Keratinocyte (primary cell): ENCODE results near the gene TNFSF11. TPM values are rescaled to one million over a fixed set of nuclear protein-coding genes. Genes with fewer than 3 reads are reported as not detected.
A peak's percentile ranks its signal among the peaks of the same experiment; 100 is the strongest.

Experiments used
- DNase-seq: peaks from one replicate; pipeline ENCODE4 v3.0.0-alpha.2; 2011; ENCODE audit warnings: low read depth, missing footprints, low spot score
- FAIRE-seq: peaks from 2 replicates; lab custom pipeline; 2011; peaks lifted over from hg19 to GRCh38; lab: Jason Lieb, UNC
- H2AFZ ChIP-seq: 2 replicates; pipeline ENCODE4 v1.6.0; 2012; ENCODE audit warnings: low read length, control low read depth, inconsistent platforms; ENCODE audit not compliant: control insufficient read depth
- H3K27ac ChIP-seq: 2 replicates; pipeline ENCODE4 v1.5.1; 2011; ENCODE audit warnings: low read length; ENCODE audit not compliant: control insufficient read depth, insufficient read depth
- H3K27me3 ChIP-seq: 3 replicates; pipeline ENCODE4 v1.6.0; 2011; ENCODE audit warnings: low read length; ENCODE audit not compliant: control insufficient read depth, insufficient read depth; ENCODE audit errors: extremely low read depth
- H3K36me3 ChIP-seq, 2 experiments: 2 replicates in 1 of 2; 3 replicates in 1 of 2; pipeline ENCODE4 v1.5.1; 2011; ENCODE audit warnings: low read length in 2 of 2, mild to moderate bottlenecking in 1 of 2; ENCODE audit not compliant: control insufficient read depth in 2 of 2, insufficient read depth in 2 of 2; ENCODE audit errors: extremely low read depth in 1 of 2
- H3K4me1 ChIP-seq: 3 replicates; pipeline ENCODE4 v1.5.1; 2011; ENCODE audit warnings: low read length; ENCODE audit not compliant: control insufficient read depth, insufficient read depth; ENCODE audit errors: extremely low read depth
- H3K4me2 ChIP-seq: 3 replicates; pipeline ENCODE4 v1.6.0; 2011; ENCODE audit warnings: low read depth, low read length; ENCODE audit not compliant: control insufficient read depth, insufficient read depth; ENCODE audit errors: extremely low read depth
- H3K4me3 ChIP-seq, 3 experiments: fragments of 200-600 bp in 1 of 3; sonication (generic) in 1 of 3; 2 replicates in 2 of 3; 3 replicates in 1 of 3; pipeline ENCODE4 v1.5.1; 2011 to 2016; ENCODE audit warnings: low read length in 3 of 3, mild to moderate bottlenecking in 3 of 3, control low read depth in 2 of 3, inconsistent platforms in 1 of 3, low read depth in 1 of 3, mixed read lengths in 1 of 3, mixed run types in 1 of 3, moderate library complexity in 1 of 3; ENCODE audit not compliant: control insufficient read depth in 2 of 3, insufficient read depth in 2 of 3; ENCODE audit errors: extremely low read depth in 1 of 3
- H3K79me2 ChIP-seq: 2 replicates; pipeline ENCODE4 v1.6.0; 2012; ENCODE audit warnings: low read length; ENCODE audit not compliant: control insufficient read depth, insufficient read depth
- H3K9ac ChIP-seq: 3 replicates; pipeline ENCODE4 v1.6.0; 2011; ENCODE audit warnings: low read length; ENCODE audit not compliant: control insufficient read depth, insufficient read depth; ENCODE audit errors: extremely low read depth
- H3K9me1 ChIP-seq: 3 replicates; pipeline ENCODE4 v1.6.0; 2011; ENCODE audit warnings: low read length; ENCODE audit not compliant: control insufficient read depth, insufficient read depth; ENCODE audit errors: extremely low read depth
- H3K9me3 ChIP-seq: 2 replicates; pipeline ENCODE4 v1.5.1; 2012; ENCODE audit warnings: low read depth, low read length; ENCODE audit not compliant: control insufficient read depth
- H4K20me1 ChIP-seq: 3 replicates; pipeline ENCODE4 v1.6.0; 2011; ENCODE audit warnings: low read length; ENCODE audit not compliant: control insufficient read depth, insufficient read depth; ENCODE audit errors: extremely low read depth
- EZH2 ChIP-seq: IDR thresholded peaks from one replicate; pipeline ENCODE4 v1.6.1; 2012; ENCODE audit warnings: inconsistent platforms, mild to moderate bottlenecking, low read length, moderate library complexity
- dilution Hi-C: fragments of 300-500 bp; cut with MboI; formaldehyde crosslinking; loops from one replicate; pipeline ENCODE4 v1.7.0; 2020; ENCODE audit warnings: low sequenced_read_pairs; ENCODE audit not compliant: extremely low pct_ligation_motif_present
- polyA plus RNA-seq, 5 experiments: library from polyadenylated mRNA; depleted of rRNA in 3 of 5; stranded (reverse) in 3 of 5; stranded (forward) in 1 of 5; unstranded in 1 of 5; fragments of >200 nt; gene quantifications; 1 replicate in 1 of 5; 2 replicates in 3 of 5; 3 replicates in 1 of 5; pipeline versions ENCODE4 v1.2.1 to v1.2.3, GENCODE V29; 2011 to 2012; ENCODE audit warnings: missing spikeins in 2 of 5, low read depth in 1 of 5, low replicate concordance in 1 of 5
- TF ChIP-seq, protein P1 (sequence below), 3 experiments: IDR thresholded peaks in 1 of 3; conservative IDR thresholded peaks in 1 of 3; optimal IDR thresholded peaks in 1 of 3; 2 replicates in 2 of 3; 3 replicates in 1 of 3; pipeline versions ENCODE3 to v1.5.1; 2011; ENCODE audit warnings: low read length in 3 of 3, mild to moderate bottlenecking in 3 of 3, moderate library complexity in 2 of 3, control low read depth in 1 of 3, inconsistent platforms in 1 of 3; ENCODE audit not compliant: insufficient read depth in 2 of 3; ENCODE audit errors: extremely low read depth in 1 of 3

TNFSF11 gene
- polyA plus RNA-seq, 1 donor (not counting 4 experiments of a cell fraction or from before 2014, with no cell fraction given) = not detected

DNA sequence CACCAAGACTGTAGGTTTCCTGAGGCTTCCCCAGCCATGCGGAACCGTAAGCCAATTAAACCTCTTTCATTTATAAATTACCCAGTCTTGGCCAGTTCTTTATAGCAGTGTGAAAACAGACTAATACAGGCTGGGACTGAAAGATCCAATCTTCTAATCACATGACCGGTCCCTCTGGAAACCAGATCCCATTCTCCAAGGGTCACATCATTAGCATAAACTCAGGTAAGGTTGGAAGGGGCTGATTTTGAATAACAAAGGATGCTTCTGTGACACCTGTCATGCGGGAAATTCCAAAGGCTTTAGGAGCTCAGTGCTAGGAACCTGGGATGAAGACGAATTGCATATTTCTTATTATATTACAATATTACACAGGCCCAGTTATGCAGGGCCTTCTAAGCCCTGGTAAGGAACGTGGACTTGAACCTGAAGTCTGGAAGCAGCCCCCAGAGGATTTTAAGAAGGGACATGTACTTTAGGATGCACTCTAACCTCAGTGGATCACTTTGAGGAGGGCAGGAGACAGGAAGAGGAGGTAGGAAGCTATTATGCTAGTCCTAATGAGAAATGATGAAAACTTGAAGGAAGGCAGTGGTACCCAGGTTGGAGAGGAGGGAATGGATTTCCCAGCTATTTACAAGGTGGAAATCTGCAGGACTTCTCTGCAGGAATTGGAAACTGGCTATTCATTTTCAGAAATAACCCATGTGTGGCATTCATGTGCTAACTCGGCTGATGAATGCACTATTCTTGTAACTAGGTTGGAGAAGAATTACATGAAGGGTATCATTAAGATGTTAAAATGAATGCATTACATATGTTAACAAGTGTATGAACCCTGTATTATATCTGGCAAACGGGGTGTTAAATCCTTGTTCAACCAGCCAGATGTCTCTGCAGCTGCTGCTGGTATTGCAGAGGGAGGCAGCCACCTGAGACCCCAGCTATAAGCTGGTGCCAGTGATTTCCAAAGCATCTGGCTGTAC lies 19.3 kb downstream of the TNFSF11 start:
- DNase-seq (no peak), FAIRE-seq (no peak)
- H3K27me3 ChIP-seq = peaks cover 18% of the 10 kb centered on the region
- H3K9ac ChIP-seq = no peak overlapping the region
- no peak overlapping the region for H2AFZ ChIP-seq
- H3K4me3 ChIP-seq = no peak overlapping the region
- no peaks in the 10 kb centered on the region for H3K36me3 ChIP-seq
- H3K27ac ChIP-seq = no peak overlapping the region
- H4K20me1 ChIP-seq = no peaks in the 10 kb centered on the region
- H3K9me1 ChIP-seq = no peaks in the 10 kb centered on the region
- TF ChIP-seq, protein P1, sequence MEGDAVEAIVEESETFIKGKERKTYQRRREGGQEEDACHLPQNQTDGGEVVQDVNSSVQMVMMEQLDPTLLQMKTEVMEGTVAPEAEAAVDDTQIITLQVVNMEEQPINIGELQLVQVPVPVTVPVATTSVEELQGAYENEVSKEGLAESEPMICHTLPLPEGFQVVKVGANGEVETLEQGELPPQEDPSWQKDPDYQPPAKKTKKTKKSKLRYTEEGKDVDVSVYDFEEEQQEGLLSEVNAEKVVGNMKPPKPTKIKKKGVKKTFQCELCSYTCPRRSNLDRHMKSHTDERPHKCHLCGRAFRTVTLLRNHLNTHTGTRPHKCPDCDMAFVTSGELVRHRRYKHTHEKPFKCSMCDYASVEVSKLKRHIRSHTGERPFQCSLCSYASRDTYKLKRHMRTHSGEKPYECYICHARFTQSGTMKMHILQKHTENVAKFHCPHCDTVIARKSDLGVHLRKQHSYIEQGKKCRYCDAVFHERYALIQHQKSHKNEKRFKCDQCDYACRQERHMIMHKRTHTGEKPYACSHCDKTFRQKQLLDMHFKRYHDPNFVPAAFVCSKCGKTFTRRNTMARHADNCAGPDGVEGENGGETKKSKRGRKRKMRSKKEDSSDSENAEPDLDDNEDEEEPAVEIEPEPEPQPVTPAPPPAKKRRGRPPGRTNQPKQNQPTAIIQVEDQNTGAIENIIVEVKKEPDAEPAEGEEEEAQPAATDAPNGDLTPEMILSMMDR (optimal IDR thresholded peaks at IDR 0.05 in 1 of 3, IDR thresholded peaks at IDR 0.05 in 1 of 3, conservative IDR thresholded peaks at IDR 0.05 in 1 of 3; ENCODE audit: extremely low read depth in 1 of 3, insufficient read depth in 2 of 3, low read length in 3 of 3) = no peak
- TF ChIP-seq EZH2 = no peak
- no peaks in the 10 kb centered on the region for H3K9me3 ChIP-seq
- dilution Hi-C loops = no loop called here
- no peaks in the 10 kb centered on the region for H3K79me2 ChIP-seq
- H3K4me2 ChIP-seq = no peak overlapping the region
- no peaks in the 10 kb centered on the region for H3K4me1 ChIP-seq

GRCh38 chr13:42594481-42595252 lies 20.7 kb downstream of the TNFSF11 start:
- Histone ChIP-seq H3K4me3 (no peak overlapping the region), H3K9me3 (no peaks in the 10 kb centered on the region), H3K9ac (no peak overlapping the region), H3K4me2 (no peak overlapping the region), H3K9me1 (no peaks in the 10 kb centered on the region), H3K4me1 (no peaks in the 10 kb centered on the region), H2AFZ (no peak overlapping the region), H3K79me2 (no peaks in the 10 kb centered on the region), H3K27me3 (peaks cover 20% of the 10 kb centered on the region), H3K27ac (no peak overlapping the region), H4K20me1 (no peaks in the 10 kb centered on the region), H3K36me3 (no peaks in the 10 kb centered on the region)
- TF ChIP-seq, protein P1 (optimal IDR thresholded peaks at IDR 0.05 in 1 of 3, IDR thresholded peaks at IDR 0.05 in 1 of 3, conservative IDR thresholded peaks at IDR 0.05 in 1 of 3; ENCODE audit: extremely low read depth in 1 of 3, insufficient read depth in 2 of 3, low read length in 3 of 3) = peak; percentile 59 to 77 (median 74)
- TF ChIP-seq EZH2 = no peak
- DNase-seq = no peak
- peak; percentile 71 for FAIRE-seq
- dilution Hi-C loops = no loop called here
